ENCODE data around the gene DOK5.

The DOK5 gene

GRCh38 chr20:54565255-54565654 lies 89.9 kb downstream of the DOK5 start:
- no peak for FAIRE-seq

GRCh38 chr20:54566031-54566688 lies 90.8 kb downstream of the DOK5 start:
- FAIRE-seq, result no peak

GRCh38 chr20:54570561-54570960 lies 95.2 kb downstream of the DOK5 start:
- FAIRE-seq, result no peak

- FAIRE-seq, result no peak
Observed at GRCh38 chr20:54572665-54573435, 97.5 kb downstream of the DOK5 start.

- FAIRE-seq, result no peak
Observed at GRCh38 chr20:54573838-54574237, 98.4 kb downstream of the DOK5 start.

- FAIRE-seq, result no peak
Observed at GRCh38 chr20:54576518-54576917, 101.1 kb downstream of the DOK5 start.

GRCh38 chr20:54577637-54578036 lies 102.2 kb downstream of the DOK5 start:
- no peak for FAIRE-seq

- FAIRE-seq, result no peak
Observed at GRCh38 chr20:54585217-54585616, 109.8 kb downstream of the DOK5 start.

GRCh38 chr20:54587408-54587807 lies 112.0 kb downstream of the DOK5 start:
- FAIRE-seq, result no peak

GRCh38 chr20:54589402-54590030 lies 114.1 kb downstream of the DOK5 start:
- no peak for FAIRE-seq

- FAIRE-seq, result no peak
Observed at GRCh38 chr20:54590856-54591255, 115.5 kb downstream of the DOK5 start.

GRCh38 chr20:54596651-54597050 lies 121.3 kb downstream of the DOK5 start:
- no peak for FAIRE-seq

GRCh38 chr20:54598352-54598751 lies 123.0 kb downstream of the DOK5 start:
- no peak for FAIRE-seq

- FAIRE-seq, result no peak
Observed at GRCh38 chr20:54600634-54601033, 125.2 kb downstream of the DOK5 start.

GRCh38 chr20:54601831-54602515 lies 126.6 kb downstream of the DOK5 start:
- FAIRE-seq, result no peak

GRCh38 chr20:54605319-54605718 lies 129.9 kb downstream of the DOK5 start:
- no peak for FAIRE-seq

GRCh38 chr20:54606380-54606779 lies 131.0 kb downstream of the DOK5 start:
- no peak for FAIRE-seq

GRCh38 chr20:54608039-54608745 lies 132.8 kb downstream of the DOK5 start:
- FAIRE-seq, result no peak

- FAIRE-seq, result no peak
Observed at GRCh38 chr20:54608943-54609342, 133.6 kb downstream of the DOK5 start.

- no peak for FAIRE-seq
Observed at GRCh38 chr20:54611708-54612412, 136.5 kb downstream of the DOK5 start.

- no peak for FAIRE-seq
Observed at GRCh38 chr20:54618412-54618811, 143.0 kb downstream of the DOK5 start.

GRCh38 chr20:54619181-54619580 lies 143.8 kb downstream of the DOK5 start:
- no peak for FAIRE-seq

Measured in islet of Langerhans (tissue), 1 donor.